NB4 (cell line): ENCODE results near the gene SYT6.

Source experiments
- DNase-seq: peaks from one replicate; pipeline ENCODE4 v3.0.0; 2010; ENCODE audit warnings: low read depth
- H3K4me3 ChIP-seq: one replicate; pipeline ENCODE4 v1.5.1; 2011; ENCODE audit warnings: mild to moderate bottlenecking, low read depth, low read length, moderate library complexity
- CTCF ChIP-seq: IDR thresholded peaks from one replicate; pipeline ENCODE4 v1.5.1; 2012; ENCODE audit warnings: low read depth, low read length
- MAX ChIP-seq: IDR thresholded peaks from 2 replicates; pipeline ENCODE4 v1.6.1; 2011; ENCODE audit warnings: low read depth, low read length
- MYC ChIP-seq: IDR thresholded peaks from 2 replicates; pipeline ENCODE4 v1.6.1; 2011; ENCODE audit warnings: low read depth, low read length
- POLR2A ChIP-seq: IDR thresholded peaks from 2 replicates; pipeline ENCODE4 v1.6.1; 2011; ENCODE audit warnings: mild to moderate bottlenecking; ENCODE audit not compliant: insufficient read length; ENCODE audit errors: extremely low read depth

Gene SYT6

DNA sequence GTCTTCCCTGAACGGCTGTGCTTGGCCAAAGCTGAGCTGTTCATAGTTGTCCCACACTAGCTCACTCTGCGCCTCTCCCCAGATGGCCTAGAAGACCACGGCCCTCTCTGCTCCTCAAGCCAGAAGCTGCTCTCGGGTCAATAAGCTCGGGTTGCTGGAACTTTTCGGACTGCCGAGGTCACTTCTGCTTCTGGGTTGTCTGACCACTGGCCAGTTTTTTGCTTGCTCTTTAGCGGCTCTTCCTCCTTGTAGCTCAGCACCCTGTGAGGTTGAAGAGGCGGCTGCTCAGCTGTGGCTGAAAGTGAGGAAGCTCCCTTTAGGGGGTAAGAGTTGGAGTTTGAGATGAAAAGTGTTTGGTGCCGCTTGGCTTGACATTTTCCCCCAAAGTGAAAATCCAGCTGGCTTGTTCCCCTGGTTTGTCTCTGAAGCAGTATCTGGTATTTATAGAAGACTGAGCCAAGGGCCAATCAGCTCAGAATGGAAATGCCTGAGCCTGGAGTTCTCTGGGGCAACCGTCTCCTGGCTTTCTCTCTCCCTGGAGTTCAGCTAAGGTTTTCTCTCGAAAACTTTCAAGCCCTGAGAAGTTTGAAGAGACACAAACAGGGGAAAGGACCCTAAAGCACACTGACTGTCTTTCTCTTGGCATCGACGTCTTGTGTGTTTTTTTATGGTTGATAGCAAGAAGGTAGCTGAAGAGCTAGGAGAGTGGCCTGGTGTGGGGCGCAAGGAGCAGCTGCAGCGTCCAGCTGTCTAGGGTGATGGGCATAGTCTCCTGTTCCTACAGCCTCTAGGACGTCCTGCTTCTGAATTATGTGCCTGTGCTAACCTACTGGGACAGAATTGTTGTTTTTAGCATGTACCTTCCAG, 72.0 kb downstream of the SYT6 start:
- peak; percentile 23 for DNase-seq
- TF ChIP-seq MAX (no peak), CTCF (no peak), MYC (no peak), POLR2A (no peak)
- no peak overlapping the region for H3K4me3 ChIP-seq

GRCh38 chr1:114080511-114081436, 72.9 kb downstream of the SYT6 start:
- no peak for DNase-seq
- TF ChIP-seq MYC (no peak), POLR2A (no peak), CTCF (no peak), MAX (no peak)
- no peak overlapping the region for H3K4me3 ChIP-seq

GRCh38 chr1:114079596-114080190, 74.0 kb downstream of the SYT6 start:
- no peak overlapping the region for H3K4me3 ChIP-seq
- DNase-seq, result no peak
- no peak for TF ChIP-seq MAX
- no peak for TF ChIP-seq CTCF
- TF ChIP-seq MYC, result no peak
- TF ChIP-seq POLR2A, result no peak

GRCh38 chr1:114078116-114078515, 75.6 kb downstream of the SYT6 start:
- no peak for DNase-seq
- TF ChIP-seq MYC (no peak), POLR2A (no peak)
- H3K4me3 ChIP-seq, result no peak overlapping the region

DNA sequence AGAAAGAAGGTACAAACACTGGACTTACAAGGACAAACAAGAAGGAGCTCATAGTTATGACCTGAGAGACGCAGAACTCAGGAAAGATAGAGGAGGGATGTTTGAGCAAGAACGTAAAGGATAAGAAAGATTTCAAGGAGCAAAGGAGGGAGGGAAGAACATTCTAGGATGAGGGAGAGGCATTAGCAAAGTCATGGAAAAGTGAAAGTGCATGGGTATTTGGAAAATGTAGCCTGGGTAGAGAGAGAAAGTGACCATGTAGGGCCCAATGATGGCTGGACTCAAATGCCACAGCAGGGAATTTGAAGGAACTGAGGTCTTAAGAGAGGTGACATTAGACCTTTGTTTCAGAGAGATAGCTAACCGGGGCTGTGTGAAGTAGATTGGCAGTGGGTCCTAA, 76.5 kb downstream of the SYT6 start:
- TF ChIP-seq CTCF (no peak), MAX (no peak), POLR2A (no peak), MYC (no peak)
- no peak overlapping the region for H3K4me3 ChIP-seq
- no peak for DNase-seq

DNA sequence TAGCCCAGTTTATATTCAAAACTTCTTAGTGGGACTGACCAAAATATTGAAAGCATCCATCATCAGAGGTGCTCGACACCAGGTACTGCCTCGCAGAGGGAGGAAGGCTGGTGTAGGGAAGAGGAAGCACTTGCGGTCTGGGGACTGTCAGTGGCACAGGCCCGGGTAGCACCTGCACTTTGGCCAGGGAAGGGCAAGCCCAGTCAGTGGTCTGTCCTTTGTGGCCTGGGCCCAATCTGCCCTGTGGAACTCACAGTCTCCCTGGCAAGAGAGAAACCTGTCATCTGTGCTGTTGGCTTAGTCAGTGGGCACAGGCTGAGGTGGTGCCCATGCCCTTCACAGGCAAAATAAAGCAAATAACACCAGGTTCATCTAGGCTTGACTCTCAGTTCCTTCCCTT, 77.4 kb downstream of the SYT6 start:
- H3K4me3 ChIP-seq, result no peak overlapping the region
- TF ChIP-seq CTCF (no peak), MAX (no peak), POLR2A (no peak), MYC (no peak)
- no peak for DNase-seq
